DND-41 (cell line): ENCODE data around the gene POMT2.

Experiments
- EZH2 ChIP-seq: IDR thresholded peaks from 3 replicates; pipeline ENCODE4 v1.6.1; 2012; ENCODE audit warnings: borderline replicate concordance, low read depth, mild to moderate bottlenecking, moderate library complexity, low read length, inconsistent platforms; ENCODE audit not compliant: severe bottlenecking
- TF ChIP-seq, protein P1 (sequence below): IDR thresholded peaks from 2 replicates; pipeline ENCODE4 v1.5.1; 2012; ENCODE audit warnings: borderline replicate concordance, low read length, moderate library complexity, mild to moderate bottlenecking; ENCODE audit not compliant: poor library complexity, severe bottlenecking; ENCODE audit errors: extremely low read depth

DNA sequence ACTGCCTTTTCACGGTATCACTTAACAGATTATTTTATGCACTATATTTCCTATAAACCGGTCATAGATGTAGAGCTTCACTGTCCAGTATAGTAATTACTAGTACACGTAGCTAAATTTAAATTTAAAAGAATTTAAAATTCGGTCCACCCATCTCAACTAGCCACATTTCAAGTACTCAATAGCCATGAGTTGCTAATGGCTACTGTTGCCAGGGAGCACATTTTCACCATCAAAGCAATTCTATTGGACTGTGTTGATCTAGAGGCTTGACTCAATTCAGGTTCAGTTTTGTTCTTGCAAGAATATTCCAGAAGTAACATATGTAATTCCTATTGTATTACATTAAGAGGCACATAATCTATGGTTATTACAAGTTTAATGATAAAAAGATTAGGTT, 36.2 kb upstream of the POMT2 start:
- TF ChIP-seq, protein P1, sequence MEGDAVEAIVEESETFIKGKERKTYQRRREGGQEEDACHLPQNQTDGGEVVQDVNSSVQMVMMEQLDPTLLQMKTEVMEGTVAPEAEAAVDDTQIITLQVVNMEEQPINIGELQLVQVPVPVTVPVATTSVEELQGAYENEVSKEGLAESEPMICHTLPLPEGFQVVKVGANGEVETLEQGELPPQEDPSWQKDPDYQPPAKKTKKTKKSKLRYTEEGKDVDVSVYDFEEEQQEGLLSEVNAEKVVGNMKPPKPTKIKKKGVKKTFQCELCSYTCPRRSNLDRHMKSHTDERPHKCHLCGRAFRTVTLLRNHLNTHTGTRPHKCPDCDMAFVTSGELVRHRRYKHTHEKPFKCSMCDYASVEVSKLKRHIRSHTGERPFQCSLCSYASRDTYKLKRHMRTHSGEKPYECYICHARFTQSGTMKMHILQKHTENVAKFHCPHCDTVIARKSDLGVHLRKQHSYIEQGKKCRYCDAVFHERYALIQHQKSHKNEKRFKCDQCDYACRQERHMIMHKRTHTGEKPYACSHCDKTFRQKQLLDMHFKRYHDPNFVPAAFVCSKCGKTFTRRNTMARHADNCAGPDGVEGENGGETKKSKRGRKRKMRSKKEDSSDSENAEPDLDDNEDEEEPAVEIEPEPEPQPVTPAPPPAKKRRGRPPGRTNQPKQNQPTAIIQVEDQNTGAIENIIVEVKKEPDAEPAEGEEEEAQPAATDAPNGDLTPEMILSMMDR, result no peak
- no peak for TF ChIP-seq EZH2
